Left cardiac atrium (tissue), 4 donors: ENCODE results near the gene SMG1. TPM values are rescaled to one million over a fixed set of nuclear protein-coding genes. Genes with fewer than 3 reads are reported as not detected.
A peak's percentile ranks its signal among the peaks of the same experiment; 100 is the strongest.
"Not testable (repeated sequence)": the region's sequence is repeated elsewhere in the genome, so short reads cannot be mapped to it uniquely, and the experiment has no call there.

ENCODE experiments used
- ATAC-seq, 2 donors: fragments of 200-7000 bp; cut with Tn5 transposase; one replicate each; pipeline ENCODE4 v1.9.1; 2020; ENCODE audit warnings: mild to moderate bottlenecking in 2 of 2, moderate library complexity in 2 of 2
- DNase-seq: peaks from one replicate; pipeline ENCODE4 v3.0.0-alpha.2; 2020
- intact Hi-C, 2 donors: fragments of 100-400 bp; cut with DNase I; formaldehyde crosslinking; loops; one replicate each; pipeline versions ENCODE4 v1.14.1 to v1.15.1; 2022 to 2023
- long read RNA-seq: library from polyadenylated mRNA; unstranded; transcript quantifications from one replicate; pipeline ENCODE4 v2.0.0, GENCODE V29; 2021
- total RNA-seq, 2 donors: library from RNA; stranded (reverse); fragmentation: NEBNext Ultra II Directional; extraction: Animal tissue kit (Norgen Biotek cat#: 25700); gene quantifications; one replicate each; pipeline ENCODE4 v1.2.1, GENCODE V29; 2021
- donor health status: DM: no; HTN: yes; CAD: no.
- donor health status: DM: no; HTN: yes; CAD: no; lungs with severe emphysema.
- donor health status: DM: yes; HTN: yes; CAD: no.
- donor health status: Dilated cardiomyopathy.

Gene SMG1
- total RNA-seq: 10 to 100 TPM; 37.7 to 41.9 TPM
- long read RNA-seq, partial matches to known transcripts: 1 of 4 reads
- long read RNA-seq, other reads (novel, unspliced or antisense): 3 of 4 reads

DNA sequence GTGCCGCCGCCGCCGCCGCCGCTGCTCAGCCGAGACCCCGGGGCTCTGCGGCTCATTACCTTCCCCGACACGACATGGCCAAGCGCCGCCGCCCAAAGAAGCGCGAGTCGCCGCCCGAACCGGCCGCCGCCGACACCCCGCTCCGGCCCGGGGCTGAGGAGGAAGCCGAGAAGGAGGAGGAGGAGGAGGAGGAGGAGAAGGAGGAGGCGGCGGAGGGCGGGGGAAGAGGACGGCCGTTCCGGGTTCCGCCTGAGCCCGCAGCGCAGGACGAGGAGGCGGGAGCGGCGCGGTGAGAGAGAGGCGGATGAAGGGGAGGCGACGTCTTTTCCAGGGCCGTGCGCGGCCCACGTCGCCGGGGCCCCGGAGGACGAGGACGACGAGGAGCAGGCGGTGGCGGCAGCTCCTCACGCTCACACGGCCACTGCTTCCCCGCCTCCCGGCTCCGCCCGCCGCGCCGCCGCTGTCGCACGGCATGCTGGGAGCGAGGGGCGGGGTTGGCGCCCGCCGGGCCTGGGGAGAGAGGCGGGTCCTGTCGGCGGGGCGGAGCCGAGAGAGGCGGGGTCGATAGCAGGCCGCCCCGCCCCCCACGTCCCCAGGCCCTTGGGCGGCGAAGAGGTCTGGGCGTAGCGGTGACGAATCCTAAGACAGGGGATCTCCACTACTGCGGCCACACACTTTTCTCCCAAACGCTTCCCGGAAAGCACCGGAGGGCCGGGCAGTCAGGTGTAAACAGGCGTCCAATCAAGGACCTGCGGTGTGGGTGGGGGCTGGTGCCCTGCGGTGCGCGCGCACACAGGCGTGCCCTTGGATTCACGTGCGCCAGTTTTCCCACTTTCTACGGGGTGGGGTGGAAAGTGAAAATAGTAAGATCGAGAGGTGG lies at the start of gene SMG1:
Gene SMG1 (minus strand): TSS at position 423 of the 880 bp plus-strand sequence. CDS start 367 bp downstream, at position 56.
- DNase-seq (peak; percentile 94), ATAC-seq (peak; percentile 96 to 97)
- intact Hi-C loops: not testable (repeated sequence)

DNA sequence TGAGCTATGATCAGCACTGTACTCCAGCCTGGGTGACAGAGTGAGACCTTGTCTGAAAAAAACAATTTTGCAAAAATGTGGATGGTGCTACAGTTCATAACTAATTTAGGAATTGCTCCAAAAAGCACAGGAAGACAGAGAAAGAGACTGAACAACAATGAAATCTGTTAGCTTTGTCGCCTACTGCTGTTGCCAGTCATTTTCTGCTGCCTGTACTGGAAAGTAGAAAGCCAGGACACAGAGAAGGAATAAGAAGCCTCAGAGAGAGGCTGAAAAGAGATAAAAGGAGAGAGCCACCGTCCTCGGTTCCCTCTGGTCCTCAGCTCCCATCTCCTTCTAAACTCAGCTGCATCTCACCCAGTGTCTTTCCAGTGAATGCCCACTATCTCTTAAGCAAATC lies 48.9 kb upstream of the SMG1 start:
- DNase-seq: no peak
- intact Hi-C loops: no loop called here
- no peak for ATAC-seq

DNA sequence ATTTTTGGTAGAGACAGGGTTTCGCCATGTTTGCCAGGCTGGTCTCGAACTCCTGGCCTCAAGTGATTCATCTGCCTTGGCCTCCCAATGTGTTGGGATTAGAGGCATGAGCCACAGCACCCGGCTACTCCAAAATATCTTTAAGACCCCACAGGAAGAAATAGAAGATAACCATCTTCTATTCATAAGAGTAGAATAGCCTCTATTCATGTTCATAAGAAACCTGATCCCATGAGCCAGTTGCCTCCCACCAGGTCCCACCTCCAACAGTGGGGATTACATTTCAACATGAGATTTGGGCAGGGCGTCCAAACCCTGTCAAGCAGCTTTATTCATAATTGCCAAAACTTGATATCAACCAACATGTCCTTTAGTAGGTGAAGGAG lies 43.6 kb upstream of the SMG1 start:
- ATAC-seq (no peak), DNase-seq (no peak)
- intact Hi-C loops: loop anchor here in 1 of 2 donors (10.0 kb wide), 1 partner anchor 165 kb away; the partner anchor contains the start of gene ARL6IP1

DNA sequence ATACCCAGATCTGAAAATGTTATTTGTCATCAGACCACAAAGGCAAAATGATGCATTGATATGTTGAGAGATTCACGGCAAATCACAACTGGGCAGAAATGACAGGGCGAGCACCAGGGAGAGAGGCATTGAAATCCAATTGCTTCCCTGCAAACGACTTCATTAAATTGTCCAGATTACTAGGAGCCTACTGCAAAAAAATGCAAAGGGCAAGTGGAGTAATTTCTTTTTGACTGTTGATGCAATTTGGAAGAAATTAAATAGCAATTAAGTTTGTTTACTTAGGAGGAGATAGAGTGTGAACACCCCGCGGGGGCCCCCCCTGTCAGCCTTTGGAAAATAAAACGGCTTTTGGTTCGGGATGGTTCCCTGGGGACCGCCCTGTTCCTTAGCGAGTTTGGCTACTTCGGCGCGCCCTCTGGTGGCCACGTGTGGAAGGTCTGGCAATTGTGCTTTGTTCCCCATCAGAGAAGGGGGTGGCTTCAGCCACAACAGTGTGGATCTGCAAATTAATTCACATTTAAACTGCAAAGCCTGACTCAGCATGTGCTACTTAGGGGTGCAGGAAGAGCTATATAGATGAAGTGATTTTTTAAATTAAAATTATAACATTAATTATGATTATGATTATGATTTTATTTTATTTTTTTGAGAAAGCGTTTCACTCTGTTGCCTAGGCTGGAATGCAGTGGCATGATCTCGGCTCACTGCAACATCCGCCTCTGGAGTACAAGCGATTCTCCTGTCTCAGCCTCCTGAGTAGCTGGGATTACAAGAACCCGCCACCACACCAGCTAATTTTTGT lies 43.0 kb upstream of the SMG1 start:
- peak; percentile 95 to 97 for ATAC-seq
- intact Hi-C loops: loop anchor here in 1 of 2 donors (10.0 kb wide), 1 partner anchor 164 kb away; the partner anchor contains the start of gene ARL6IP1
- peak; percentile 88 for DNase-seq

DNA sequence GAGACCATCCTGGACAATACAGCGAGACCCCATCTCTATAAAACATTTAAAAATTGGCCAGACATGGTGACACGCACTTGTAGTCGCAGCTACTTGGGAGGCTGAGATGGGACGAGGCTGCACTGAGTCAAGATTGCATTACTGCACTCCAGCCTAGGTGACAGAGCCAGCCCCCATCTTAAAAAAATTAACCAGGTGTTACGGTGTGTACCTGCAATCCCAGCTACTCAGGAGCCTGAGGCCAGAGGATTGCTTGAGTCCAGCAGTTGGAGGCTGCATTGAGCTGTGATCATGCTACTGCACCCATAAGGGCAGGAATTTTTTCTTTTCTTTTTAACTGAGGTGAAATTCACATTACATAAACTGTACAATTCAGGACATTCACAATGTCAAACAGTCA lies 40.6 kb upstream of the SMG1 start:
- DNase-seq (no peak), ATAC-seq (no peak)
- intact Hi-C loops: loop anchor here in 1 of 2 donors (10.0 kb wide), 1 partner anchor 162 kb away; the partner anchor contains the start of gene ARL6IP1

DNA sequence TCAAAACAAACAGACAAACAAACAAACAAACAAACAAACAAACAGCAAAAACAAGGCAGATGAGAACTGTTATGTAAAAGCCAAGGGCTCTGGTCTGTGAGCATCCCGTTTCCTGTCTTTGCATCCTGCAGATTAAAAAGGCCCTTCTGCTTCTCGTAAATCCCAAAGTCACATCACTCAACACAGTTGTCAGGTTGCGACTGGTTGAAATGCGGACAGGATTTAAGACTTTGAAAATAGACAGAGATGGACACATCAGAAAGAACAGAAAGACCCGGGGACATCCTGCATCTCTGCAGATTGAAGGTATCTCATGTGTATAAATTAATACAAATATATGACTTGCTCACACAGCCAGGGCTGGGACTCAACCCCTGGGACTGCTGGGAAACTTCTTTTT lies 39.3 kb upstream of the SMG1 start:
- DNase-seq: no peak
- intact Hi-C loops: loop anchor here in 1 of 2 donors (10.0 kb wide), 1 partner anchor 161 kb away; the partner anchor contains the start of gene ARL6IP1
- no peak for ATAC-seq

DNA sequence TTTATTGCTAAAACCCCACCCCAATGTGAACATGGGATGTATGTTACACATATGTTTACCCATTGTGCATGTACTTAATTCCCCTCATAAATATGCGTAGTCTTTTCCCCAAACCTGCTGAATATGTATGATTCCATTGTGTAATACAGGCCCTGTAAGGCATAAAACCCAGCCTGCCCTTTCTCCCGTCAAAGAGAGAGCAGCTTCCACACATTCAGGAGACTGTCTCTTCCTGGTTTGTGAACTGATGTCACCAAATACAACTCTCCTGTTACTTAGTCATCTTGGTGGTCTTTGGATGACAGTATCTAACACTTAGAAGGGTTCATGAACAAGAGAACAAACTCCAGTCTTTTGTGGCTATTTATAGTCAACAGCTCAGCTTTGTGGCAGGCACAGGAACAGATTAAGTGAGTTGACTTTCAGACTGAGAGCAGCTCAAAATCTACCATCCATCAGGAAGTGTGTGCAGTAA lies 32.9 kb upstream of the SMG1 start:
- intact Hi-C loops: no loop called here
- DNase-seq (no peak), ATAC-seq (peak; percentile 70 to 78)

DNA sequence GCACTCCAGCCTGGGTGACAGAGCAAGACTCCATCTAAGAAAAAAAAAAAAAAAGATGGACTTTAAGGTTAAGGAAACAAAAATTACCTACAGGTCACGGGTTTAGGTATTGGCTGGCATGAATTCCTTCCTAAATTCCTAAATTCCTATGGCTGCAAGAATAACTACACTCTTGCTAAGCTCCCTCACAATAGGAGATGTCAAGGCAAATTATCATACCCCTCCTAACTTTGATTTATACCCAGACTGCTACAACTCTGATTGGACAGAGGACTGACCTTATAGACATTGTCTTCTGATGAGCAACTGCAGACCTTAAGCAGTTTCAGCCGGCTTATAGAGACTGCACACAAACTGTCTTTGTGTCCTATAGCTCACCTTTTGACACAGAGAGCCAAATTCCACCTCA lies 32.4 kb upstream of the SMG1 start:
- intact Hi-C loops: no loop called here
- no peak for DNase-seq
- ATAC-seq: no peak

DNA sequence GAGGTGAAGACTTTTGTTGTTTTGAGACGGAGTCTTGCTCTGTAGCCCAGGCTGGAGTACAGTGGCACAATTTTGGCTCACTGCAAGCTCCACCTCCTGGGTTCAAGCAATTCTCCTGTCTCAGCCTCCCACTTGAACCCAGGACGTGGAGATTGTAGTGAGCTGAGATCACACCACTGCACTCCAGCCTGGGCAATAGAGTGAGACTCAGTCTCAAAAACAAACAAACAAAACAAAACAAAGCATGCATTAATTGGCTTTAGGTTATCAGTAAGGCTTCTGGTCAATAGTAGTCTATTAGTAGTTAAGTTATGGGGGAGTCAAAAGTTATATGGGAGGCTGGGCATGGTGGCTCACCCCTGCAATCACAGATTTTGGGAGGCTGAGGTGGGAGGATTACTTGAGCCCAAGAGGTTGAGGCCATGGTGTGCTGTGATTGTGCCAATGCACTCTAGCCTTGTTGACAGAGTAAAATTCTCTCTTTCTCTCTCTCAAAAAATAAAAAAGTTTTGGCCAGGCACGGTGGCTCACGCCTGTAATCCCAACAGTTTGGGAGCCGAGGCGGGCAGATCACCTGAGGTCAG lies 30.5 kb upstream of the SMG1 start:
- intact Hi-C loops, DNase-seq, ATAC-seq: not testable (repeated sequence)

DNA sequence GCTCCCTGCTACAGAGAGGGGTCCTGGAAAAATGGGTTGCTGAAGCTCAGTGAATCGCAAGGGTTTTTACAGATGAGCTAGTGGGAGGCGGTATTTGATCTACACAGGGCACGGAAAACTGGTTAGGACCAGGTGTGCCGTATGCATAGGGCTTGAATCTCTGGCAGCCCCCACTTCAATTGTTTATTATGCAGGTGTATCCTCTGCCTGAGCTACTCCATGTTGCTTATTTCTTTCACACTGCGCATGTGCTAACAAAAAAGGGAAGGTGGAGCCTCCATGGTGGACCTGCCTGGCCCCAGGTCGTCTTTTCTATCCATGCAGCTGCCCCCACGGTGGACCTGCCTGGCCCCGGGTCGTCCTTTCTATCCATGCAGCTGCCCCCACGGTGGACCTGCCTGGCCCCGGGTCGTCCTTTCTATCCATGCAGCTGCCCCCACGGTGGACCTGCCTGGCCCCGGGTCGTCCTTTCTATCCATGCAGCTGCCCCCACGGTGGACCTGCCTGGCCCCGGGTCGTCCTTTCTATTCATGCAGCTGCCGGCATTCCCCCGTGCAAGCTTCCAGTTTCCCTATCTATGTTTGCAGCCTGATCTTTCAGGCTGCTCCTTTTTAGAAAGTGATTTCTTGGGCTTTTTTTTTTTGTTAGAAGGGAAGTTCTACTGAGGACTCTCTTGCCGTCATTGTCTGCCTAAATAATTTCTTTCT lies 29.8 kb upstream of the SMG1 start:
- not testable (repeated sequence) for ATAC-seq

DNA sequence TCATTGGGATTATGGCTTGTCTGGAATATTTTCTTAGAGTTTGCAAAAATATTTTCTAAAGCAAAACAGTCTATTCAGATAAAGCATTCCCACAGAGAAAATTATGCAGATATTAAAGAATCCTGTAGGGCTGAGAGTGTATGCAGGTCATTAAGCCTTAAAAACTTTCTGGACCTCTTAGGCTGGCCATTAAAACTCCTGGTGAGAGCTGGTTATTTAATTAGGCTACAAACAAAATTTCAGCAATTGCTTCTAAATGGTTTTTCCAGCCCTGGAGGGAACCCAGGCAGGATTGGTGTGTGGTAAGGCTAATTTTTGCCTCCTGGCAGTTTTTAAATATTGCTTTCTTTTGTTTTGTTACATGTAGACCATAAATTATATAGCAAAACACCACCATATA lies 27.3 kb upstream of the SMG1 start:
- no peak for DNase-seq
- intact Hi-C loops: no loop called here
- ATAC-seq: no peak

More for the DNA sequence above, 29.8 kb upstream of the SMG1 start:
- DNase-seq, intact Hi-C loops: not testable (repeated sequence)

DNA sequence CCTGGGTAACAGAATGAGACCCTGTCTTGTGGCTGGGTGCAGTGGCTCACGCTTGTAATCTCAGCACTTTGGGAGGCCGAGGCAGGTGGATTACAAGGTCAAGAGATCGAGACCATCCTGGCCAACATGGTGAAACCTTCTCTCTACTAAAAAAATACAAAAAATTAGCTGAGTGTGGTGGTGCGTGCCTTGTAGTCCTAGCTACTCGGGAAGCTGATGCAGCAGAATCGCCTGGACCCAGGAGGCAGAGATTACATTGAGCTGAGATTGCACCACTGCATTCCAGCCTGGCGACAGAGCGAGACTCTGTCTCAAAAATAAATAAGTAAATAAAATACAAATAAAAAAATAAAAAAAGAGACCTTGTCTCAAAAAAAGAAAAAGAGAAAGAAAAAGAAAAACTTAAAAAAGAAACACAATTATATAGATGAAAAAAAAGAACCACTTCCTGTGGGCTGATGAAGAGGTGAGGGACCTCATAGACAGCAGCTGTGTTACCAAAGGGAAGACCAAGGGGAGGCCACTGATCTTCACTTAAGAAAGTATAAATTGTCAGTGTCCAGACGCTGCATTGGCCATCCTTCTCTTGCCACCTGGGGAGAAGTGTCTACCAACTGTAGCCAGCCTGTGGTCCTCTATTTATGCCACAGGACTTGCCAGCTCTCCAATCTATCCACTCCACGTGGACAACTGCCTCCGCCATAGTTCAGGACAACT lies 24.4 kb upstream of the SMG1 start:
- no peak for ATAC-seq
- intact Hi-C loops: no loop called here

DNA sequence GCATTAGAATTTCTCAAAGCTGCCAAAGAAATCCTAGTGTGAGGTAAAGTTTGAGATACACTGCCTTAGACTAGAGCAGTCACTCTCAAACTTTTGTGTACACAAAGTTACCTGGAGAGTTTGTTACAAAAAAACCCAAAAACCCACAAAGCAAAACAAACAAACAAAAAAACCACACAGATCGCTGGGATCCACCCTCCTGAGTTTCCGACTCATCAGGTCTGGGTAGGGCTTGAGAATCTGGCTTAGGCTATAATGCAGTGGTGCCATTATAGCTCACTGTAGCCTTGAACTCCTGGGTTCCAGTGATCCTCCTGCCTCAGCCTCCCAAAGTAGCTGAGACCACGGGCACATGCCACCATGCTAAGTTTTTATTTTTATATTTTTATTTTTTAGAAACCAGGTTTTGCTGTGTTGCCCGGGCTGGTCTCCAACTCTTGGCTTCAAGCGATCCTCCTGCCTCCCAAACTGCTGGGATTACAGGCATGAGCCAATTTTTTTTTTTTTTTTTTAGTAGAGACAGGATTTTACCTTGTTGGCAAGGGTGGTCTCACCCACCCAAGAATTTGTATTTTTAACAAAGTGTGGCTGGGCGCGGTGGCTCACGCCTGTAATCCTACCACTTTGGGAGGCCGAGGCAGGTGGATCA lies 22.3 kb upstream of the SMG1 start:
- no peak for ATAC-seq
- no peak for DNase-seq
- intact Hi-C loops: no loop called here

More for the DNA sequence above, 24.4 kb upstream of the SMG1 start:
- no peak for DNase-seq

DNA sequence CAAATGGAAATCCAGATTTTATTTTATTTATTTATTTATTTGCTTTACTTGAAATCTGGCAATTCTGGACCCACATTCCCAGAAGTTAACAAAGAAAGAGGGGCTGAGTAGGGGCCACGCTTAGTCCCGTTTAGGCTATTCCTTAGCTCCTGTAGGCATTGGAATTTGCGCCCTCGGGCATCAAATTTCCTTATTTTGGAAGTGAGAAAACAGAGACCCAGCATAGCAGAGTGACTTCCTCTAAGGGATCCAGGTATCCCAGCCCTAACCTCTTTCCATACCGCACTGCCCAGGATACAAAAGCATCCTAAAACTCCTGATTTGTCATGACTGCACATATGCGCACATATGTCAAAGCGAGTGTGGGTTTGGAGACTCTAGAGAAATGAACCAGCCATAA lies 19.0 kb upstream of the SMG1 start:
- DNase-seq (no peak), ATAC-seq (no peak)
- intact Hi-C loops: no loop called here

DNA sequence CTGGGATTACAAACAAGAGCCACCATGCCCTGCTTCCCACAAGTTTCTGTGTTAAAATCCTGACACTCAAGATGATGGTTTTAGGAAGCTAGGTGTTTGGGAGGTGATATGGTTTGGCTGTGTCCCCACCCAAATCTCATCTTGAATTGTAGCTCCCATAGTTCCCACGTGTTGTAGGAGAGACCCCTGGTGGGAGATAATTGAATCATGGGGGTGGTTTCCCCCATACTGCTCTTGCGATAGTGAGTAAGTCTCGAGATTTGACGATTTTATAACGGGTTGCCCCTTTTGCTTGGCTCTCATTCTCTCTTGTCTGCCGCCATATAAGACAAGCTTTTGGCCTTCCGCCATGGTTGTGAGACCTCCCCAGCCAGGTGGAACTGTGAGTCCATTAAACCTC lies 17.2 kb upstream of the SMG1 start:
- intact Hi-C loops: no loop called here
- no peak for ATAC-seq
- no peak for DNase-seq

DNA sequence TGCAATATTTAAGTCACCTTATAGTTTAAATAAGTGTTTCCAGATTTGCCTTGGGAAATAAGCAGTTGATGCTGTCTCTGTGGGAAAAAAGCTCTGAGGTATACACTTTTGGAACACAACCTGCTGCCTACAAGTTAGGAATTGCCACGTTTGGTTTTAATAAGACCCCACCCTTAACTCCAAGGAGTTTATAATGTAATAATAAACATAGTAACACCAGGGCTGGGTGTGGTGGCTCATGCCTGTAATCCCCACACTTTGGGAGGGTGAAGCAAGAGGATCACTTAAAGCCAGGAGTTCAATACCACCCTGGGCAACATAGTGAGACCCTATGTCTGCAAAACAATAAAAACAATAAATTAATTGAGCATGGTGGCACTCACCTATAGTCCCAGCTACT lies 15.9 kb upstream of the SMG1 start:
- ATAC-seq: no peak
- no peak for DNase-seq
- intact Hi-C loops: no loop called here

DNA sequence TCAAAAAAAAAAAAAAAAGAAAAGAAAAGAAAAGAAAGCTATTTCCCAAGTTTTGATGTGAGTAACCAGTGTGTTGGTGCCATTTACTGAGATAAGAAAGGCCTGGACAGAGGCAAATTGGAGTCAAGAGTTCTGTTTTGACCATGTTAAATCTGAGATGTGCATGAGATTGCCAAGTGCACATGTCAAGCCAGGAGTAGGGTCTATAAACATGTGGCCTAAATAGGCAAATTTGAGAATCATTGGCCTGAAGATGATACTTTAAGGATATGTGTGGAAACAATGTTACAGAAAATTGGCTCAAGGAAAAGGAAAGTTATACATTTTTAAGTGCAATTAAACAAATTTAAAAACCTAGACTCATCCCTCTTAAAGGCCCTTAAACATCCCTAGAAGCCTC lies 15.3 kb upstream of the SMG1 start:
- ATAC-seq (no peak), DNase-seq (no peak)
- intact Hi-C loops: no loop called here

DNA sequence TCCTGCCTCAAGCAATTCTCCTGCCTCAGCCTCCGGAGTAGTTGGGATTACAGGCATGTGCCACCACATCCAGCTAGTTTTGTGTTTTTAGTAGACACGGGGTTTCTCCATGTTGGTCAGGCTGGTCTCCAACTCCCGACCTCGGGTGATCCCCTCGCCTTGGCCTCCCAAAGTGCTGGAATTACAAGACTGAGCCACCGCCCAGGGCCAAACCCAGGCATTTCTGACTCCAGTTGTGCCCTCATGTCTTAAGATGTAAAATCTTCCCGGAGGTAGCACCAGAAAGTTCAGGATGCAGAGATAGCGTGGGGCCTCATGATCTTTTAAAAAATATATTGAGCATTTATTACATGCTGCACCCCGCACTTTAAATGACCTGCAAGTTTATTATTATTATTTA lies 12.8 kb upstream of the SMG1 start:
- intact Hi-C loops: no loop called here
- DNase-seq: no peak
- ATAC-seq: no peak
